Heart left ventricle (tissue), 16 donors: Measurements from ENCODE around the gene ZP1. TPM values are rescaled to one million over a fixed set of nuclear protein-coding genes. Genes with fewer than 3 reads are reported as not detected.

Source experiments
- ATAC-seq, 4 donors: fragments of 200-7000 bp; cut with Tn5 transposase; one replicate each; pipeline ENCODE4 v1.9.1; 2020 to 2022; ENCODE audit warnings: moderate library complexity in 4 of 4, mild to moderate bottlenecking in 3 of 4, moderate number of reproducible peaks in 1 of 4
- DNase-seq, 5 donors: peaks; one replicate each; pipeline ENCODE4 v3.0.0-alpha.2; 2020
- H3K27ac ChIP-seq, 12 donors: fragments of 200-600 bp; sonication (generic) in 4 of 12; one replicate each; pipeline versions ENCODE4 v1.5.0 to v1.8.0; 2016 to 2022; ENCODE audit warnings: mild to moderate bottlenecking in 2 of 12
- H3K27me3 ChIP-seq, 9 donors: fragments of 200-600 bp; sonication (generic) in 2 of 9; one replicate each; pipeline versions ENCODE4 v1.5.1 to v1.8.0; 2016 to 2022; ENCODE audit warnings: mild to moderate bottlenecking in 3 of 9
- H3K36me3 ChIP-seq, 9 donors: fragments of 200-600 bp; sonication (generic) in 2 of 9; one replicate each; pipeline versions ENCODE4 v1.5.0 to v1.8.0; 2018 to 2022; ENCODE audit warnings: mild to moderate bottlenecking in 2 of 9
- H3K4me1 ChIP-seq, 12 donors: fragments of 200-600 bp; sonication (generic) in 4 of 12; one replicate each; pipeline versions ENCODE4 v1.5.0 to v1.8.0; 2016 to 2022; ENCODE audit warnings: mild to moderate bottlenecking in 3 of 12
- H3K4me3 ChIP-seq, 12 donors: fragments of 200-600 bp; sonication (generic) in 4 of 12; one replicate each; pipeline versions ENCODE4 v1.5.0 to v1.8.0; 2017 to 2022; ENCODE audit warnings: mild to moderate bottlenecking in 9 of 12, moderate library complexity in 4 of 12
- H3K9me3 ChIP-seq, 12 donors: fragments of 200-600 bp; sonication (generic) in 4 of 12; one replicate each; pipeline versions ENCODE4 v1.5.0 to v1.8.0; 2016 to 2022; ENCODE audit warnings: mild to moderate bottlenecking in 1 of 12
- POLR2A ChIP-seq, 2 donors: fragments of 450-650 bp; IDR thresholded peaks; one replicate each; pipeline ENCODE4 v1.6.1; 2017; ENCODE audit warnings: antibody characterized with exemption in 2 of 2, mild to moderate bottlenecking in 2 of 2, moderate library complexity in 2 of 2
- WGBS, 4 donors: extraction: QIAGEN DNeasy Blood & Tissue Kit in 2 of 4; methylation state at CpG; one replicate each; pipeline versions ENCODE4 v1.1.5 to v1.1.7; 2013 to 2018; 5-methylcytosine and 5-hydroxymethylcytosine counted together
- intact Hi-C, 10 donors: fragments of 100-400 bp; cut with DNase I; formaldehyde crosslinking; loops; one replicate each; pipeline versions ENCODE4 v1.11.1 to v1.14.2; 2022
- polyA plus RNA-seq, 2 donors: library from polyadenylated mRNA; stranded (reverse); fragments of 200-250 nt; gene quantifications; one replicate each; pipeline ENCODE4 v1.2.3, GENCODE V29; 2013
- total RNA-seq, 9 donors: library from RNA; depleted of rRNA in 2 of 9; stranded (reverse); fragments of >200 nt in 2 of 9; fragmentation: NEBNext Ultra II Directional in 3 of 9; extraction: Animal tissue kit (Norgen Biotek cat#: 25700) in 3 of 9; gene quantifications; one replicate each; pipeline versions ENCODE4 v1.1.0 to v1.2.4, GENCODE V29; 2016 to 2023
- TF ChIP-seq, protein P1 (sequence below), 12 donors: fragments of 200-600 bp; sonication (generic) in 4 of 12; IDR thresholded peaks; one replicate each; pipeline versions ENCODE4 v1.5.0 to v1.8.0; 2018 to 2022; ENCODE audit warnings: antibody characterized with exemption in 12 of 12, mild to moderate bottlenecking in 5 of 12
- donor health status: ischemic (EF 13 %, LVEDD 7.1; RV severe dilation, severe dysfunction).
- donor health status: healthy with polysubstance abuse.
- donor health status: DM: no; HTN: yes; CAD: no.
- donor health status: DM: no; HTN: no; CAD: no.
- donor health status: ischemic (EF 25% LVEDD 6.9; RV normal size, moderate dysfunction).
- donor health status: ischemic (EF 25% LVEDD 5.7; RV mildly dilated, moderate dysfunction).
- donor health status: healthy.
- donor health status: DM: yes; HTN: yes; CAD: no.
- donor health status: ischemic (EF 35%, LVEDD 5.7; RV mildly dilated, moderate dysfunction).
- donor health status: nonischemic (EF 11% LVEDD 7.7; RV severe dilation, severe dysfunction).
- donor health status: DM: yes; HTN: yes; CAD: no.
- donor health status: PGD.
- donor health status: ischemic (EF 29% LVEDD 5.4; RV normal size, mild dysfunction).
- donor health status: nonischemic (EF 23%, LVEDD 6.1; RV moderate dilation, normal function).

Gene ZP1
- total and polyA plus RNA-seq, 11 donors = 0.15 to 0.95 (median 0.32) TPM; not detected in 7

DNA sequence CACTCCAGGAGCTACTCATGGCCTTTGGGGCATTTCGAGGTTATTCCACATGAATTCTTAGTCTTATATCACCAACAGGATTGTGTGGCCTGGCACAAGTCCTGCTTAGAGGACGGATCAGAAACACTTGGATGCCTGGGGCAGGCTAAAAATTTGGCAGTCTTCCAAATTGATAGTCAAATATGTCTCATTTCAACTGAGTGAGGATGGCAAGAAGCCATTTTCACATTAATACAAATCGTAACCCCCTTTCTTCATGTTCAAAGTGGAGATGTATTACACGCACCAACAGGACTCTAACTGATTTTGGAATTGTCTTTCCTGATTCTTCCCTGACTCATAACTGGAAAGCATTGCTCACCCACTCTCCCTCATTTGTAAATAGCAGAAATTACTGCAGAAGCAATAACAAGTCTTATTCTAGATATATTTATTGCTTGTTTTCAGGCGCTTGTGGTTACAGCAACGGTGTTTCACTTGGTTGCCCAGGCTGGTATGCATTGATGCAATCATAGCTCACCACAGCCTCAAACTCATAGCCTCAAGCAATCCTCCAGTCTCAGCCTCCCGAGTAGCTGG lies 35.8 kb upstream of the ZP1 start:
- Histone ChIP-seq H3K36me3 (no peaks in the 10 kb centered on the region), H3K4me1 (peaks cover 0 to 20% (median 1%) of the 10 kb centered on the region in 12 donors), H3K27ac (no peak overlapping the region), H3K4me3 (no peak overlapping the region), H3K9me3 (no peaks in the 10 kb centered on the region), H3K27me3 (no peaks in the 10 kb centered on the region)
- 52 to 58% (median 54%) methylated on average over 7 of the region's 7 CpGs for WGBS, 4 donors
- DNase-seq = no peak
- TF ChIP-seq, protein P1, sequence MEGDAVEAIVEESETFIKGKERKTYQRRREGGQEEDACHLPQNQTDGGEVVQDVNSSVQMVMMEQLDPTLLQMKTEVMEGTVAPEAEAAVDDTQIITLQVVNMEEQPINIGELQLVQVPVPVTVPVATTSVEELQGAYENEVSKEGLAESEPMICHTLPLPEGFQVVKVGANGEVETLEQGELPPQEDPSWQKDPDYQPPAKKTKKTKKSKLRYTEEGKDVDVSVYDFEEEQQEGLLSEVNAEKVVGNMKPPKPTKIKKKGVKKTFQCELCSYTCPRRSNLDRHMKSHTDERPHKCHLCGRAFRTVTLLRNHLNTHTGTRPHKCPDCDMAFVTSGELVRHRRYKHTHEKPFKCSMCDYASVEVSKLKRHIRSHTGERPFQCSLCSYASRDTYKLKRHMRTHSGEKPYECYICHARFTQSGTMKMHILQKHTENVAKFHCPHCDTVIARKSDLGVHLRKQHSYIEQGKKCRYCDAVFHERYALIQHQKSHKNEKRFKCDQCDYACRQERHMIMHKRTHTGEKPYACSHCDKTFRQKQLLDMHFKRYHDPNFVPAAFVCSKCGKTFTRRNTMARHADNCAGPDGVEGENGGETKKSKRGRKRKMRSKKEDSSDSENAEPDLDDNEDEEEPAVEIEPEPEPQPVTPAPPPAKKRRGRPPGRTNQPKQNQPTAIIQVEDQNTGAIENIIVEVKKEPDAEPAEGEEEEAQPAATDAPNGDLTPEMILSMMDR (IDR thresholded peaks at IDR 0.05) = no peak
- TF ChIP-seq POLR2A (IDR thresholded peaks at IDR 0.05) = no peak
- intact Hi-C loops = loop anchor here (1.0 to 10.0 kb wide), 15 partner anchors 54 to 356 kb away; partner anchors contain the start of genes SLC15A3 (in 1 of the 10) and VPS37C (in 1 of the 10)
- no peak for ATAC-seq

DNA sequence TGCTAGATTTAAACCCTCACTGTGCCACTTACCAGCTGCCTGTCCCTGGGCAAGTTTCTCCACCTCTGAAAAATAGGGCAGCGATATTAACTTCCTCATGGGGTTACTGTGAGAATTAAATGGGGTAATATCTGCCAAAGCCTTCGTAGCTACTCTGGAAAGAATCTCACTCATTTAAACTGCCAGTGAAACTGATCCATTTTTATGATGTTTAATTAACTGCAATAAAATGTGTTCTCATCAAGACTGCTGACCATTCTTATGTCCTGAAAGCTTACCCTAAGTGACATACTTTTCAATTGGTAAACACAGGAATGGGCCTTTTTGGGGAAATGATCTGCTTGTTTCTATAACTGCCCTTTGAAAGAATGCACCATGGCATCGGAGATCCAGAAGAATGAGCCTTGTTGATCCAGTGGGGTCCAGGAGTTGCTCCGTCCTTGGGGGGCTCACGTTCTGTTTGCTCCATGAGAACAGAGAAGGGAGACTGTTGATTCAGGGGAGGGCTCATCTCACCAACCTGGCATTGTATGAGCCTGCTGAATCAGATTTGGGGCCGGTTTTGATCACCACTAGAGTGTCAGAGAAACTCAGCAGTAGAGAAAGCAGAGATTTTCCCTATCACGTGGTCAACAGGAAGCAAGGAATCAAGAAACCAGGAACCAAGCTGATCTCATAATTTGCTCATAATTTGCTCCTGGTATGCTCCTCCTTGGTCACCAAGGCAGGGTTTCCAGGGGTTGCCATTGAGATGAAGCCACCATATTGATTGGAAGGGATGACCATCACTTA lies 32.4 kb upstream of the ZP1 start:
- Histone ChIP-seq H3K36me3 (no peaks in the 10 kb centered on the region), H3K27me3 (no peaks in the 10 kb centered on the region), H3K27ac (peak overlapping the region in 1 of 12 donors; percentile 67), H3K4me1 (peaks cover 0 to 20% (median 2%) of the 10 kb centered on the region in 12 donors), H3K4me3 (no peak overlapping the region), H3K9me3 (no peaks in the 10 kb centered on the region)
- no peak for DNase-seq
- TF ChIP-seq, protein P1 (IDR thresholded peaks at IDR 0.05) = no peak
- TF ChIP-seq POLR2A (IDR thresholded peaks at IDR 0.05) = no peak
- no peak for ATAC-seq
- 58 to 68% (median 61%) methylated on average over 7 of the region's 7 CpGs for WGBS, 4 donors
- intact Hi-C loops = loop anchor here (2.0 to 10.0 kb wide), 11 partner anchors 42 to 352 kb away; partner anchors contain the start of genes SLC15A3 (in 1 of the 10) and VPS37C (in 1 of the 10)

DNA sequence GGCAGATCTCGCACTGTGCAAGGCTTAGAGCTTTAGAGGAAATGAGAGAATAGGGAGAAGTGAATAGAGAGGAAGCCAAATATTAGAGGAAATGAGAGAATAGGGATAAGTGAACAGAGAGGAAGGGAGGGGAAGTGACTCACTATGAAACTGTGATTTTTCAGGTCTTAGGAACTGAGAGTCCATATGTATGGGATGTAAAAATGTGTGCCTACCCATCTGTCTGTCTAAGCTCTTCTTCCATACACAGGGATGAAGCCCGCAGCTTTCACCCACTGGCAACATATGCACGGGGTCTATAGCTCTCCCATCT lies 31.9 kb upstream of the ZP1 start:
- peak in 2 of 4 donors; percentile 14 to 44 for ATAC-seq

More for the DNA sequence above, 31.9 kb upstream of the ZP1 start:
- H3K4me1 ChIP-seq = peaks cover 0 to 20% (median 5%) of the 10 kb centered on the region in 12 donors
- H3K27ac ChIP-seq = peak overlapping the region in 1 of 12 donors; percentile 67
- H3K9me3 ChIP-seq = no peaks in the 10 kb centered on the region
- intact Hi-C loops = loop anchor here in 7 of 10 donors (2.0 to 10.0 kb wide), 6 partner anchors 42 to 349 kb away; partner anchors contain the start of gene VPS37C (in 1 of the 7)
- TF ChIP-seq, protein P1 (IDR thresholded peaks at IDR 0.05) = no peak
- no peak for TF ChIP-seq POLR2A (IDR thresholded peaks at IDR 0.05)
- H3K36me3 ChIP-seq = no peaks in the 10 kb centered on the region
- WGBS, 4 donors = 70 to 78% (median 72%) methylated on average over 3 of the region's 3 CpGs
- no peak overlapping the region for H3K4me3 ChIP-seq
- H3K27me3 ChIP-seq = no peaks in the 10 kb centered on the region
- no peak for DNase-seq
